Nephron (organoid): ENCODE measurements around the gene PHYHIPL.

Source experiments
- H3K27ac Mint-ChIP-seq, 3 experiments: 2 replicates each; pipeline ENCODE4 v1.8.0; 2020; ENCODE audit warnings: mixed read lengths in 3 of 3, mild to moderate bottlenecking in 2 of 3, moderate library complexity in 1 of 3
- H3K27me3 Mint-ChIP-seq: 2 replicates; pipeline ENCODE4 v1.8.0; 2021; ENCODE audit warnings: low read depth, mild to moderate bottlenecking, moderate library complexity, mixed read lengths
- H3K36me3 Mint-ChIP-seq: 2 replicates; pipeline ENCODE4 v1.8.0; 2020; ENCODE audit warnings: low read depth, mixed read lengths
- H3K4me1 Mint-ChIP-seq: 2 replicates; pipeline ENCODE4 v1.8.0; 2020; ENCODE audit warnings: mixed read lengths
- H3K4me3 Mint-ChIP-seq, 3 experiments: 2 replicates each; pipeline ENCODE4 v1.8.0; 2020; ENCODE audit warnings: mild to moderate bottlenecking in 3 of 3, mixed read lengths in 3 of 3, moderate library complexity in 2 of 3
- H3K9me3 Mint-ChIP-seq: 2 replicates; pipeline ENCODE4 v1.8.0; 2020; ENCODE audit warnings: mixed read lengths
- CTCF ChIP-seq, 3 experiments: fragments of 200-600 bp; sonication (generic); IDR thresholded peaks; one replicate each; pipeline ENCODE4 v1.5.0; 2021; ENCODE audit warnings: antibody characterized with exemption in 3 of 3; ENCODE audit not compliant: unreplicated experiment in 3 of 3

Gene PHYHIPL

GRCh38 chr10:59242991-59243390, 66.5 kb downstream of the PHYHIPL start:
- no peak for TF ChIP-seq CTCF (IDR thresholded peaks at IDR 0.05; ENCODE audit: unreplicated experiment in 3 of 3)
- Mint-ChIP-seq H3K4me1 (peaks cover 9% of the 10 kb centered on the region), H3K4me3 (no peak overlapping the region), H3K27ac (no peak overlapping the region), H3K9me3 (peaks cover 7% of the 10 kb centered on the region), H3K36me3 (peaks cover 49% of the 10 kb centered on the region), H3K27me3 (peaks cover 4% of the 10 kb centered on the region)

- peaks cover 4% of the 10 kb centered on the region for H3K27me3 Mint-ChIP-seq
- peaks cover 48% of the 10 kb centered on the region for H3K36me3 Mint-ChIP-seq
- H3K4me1 Mint-ChIP-seq: peaks cover 9% of the 10 kb centered on the region
- no peak overlapping the region for H3K4me3 Mint-ChIP-seq
- no peak for TF ChIP-seq CTCF (IDR thresholded peaks at IDR 0.05; ENCODE audit: unreplicated experiment in 3 of 3)
- peaks cover 7% of the 10 kb centered on the region for H3K9me3 Mint-ChIP-seq
- no peak overlapping the region for H3K27ac Mint-ChIP-seq
Observed at GRCh38 chr10:59243611-59244195, 67.3 kb downstream of the PHYHIPL start.

GRCh38 chr10:59244871-59245270, 68.4 kb downstream of the PHYHIPL start:
- peaks cover 4% of the 10 kb centered on the region for H3K27me3 Mint-ChIP-seq
- H3K36me3 Mint-ChIP-seq: peaks cover 45% of the 10 kb centered on the region
- H3K27ac Mint-ChIP-seq: no peak overlapping the region
- no peak overlapping the region for H3K4me3 Mint-ChIP-seq
- TF ChIP-seq CTCF (IDR thresholded peaks at IDR 0.05; ENCODE audit: unreplicated experiment in 3 of 3): no peak
- peaks cover 9% of the 10 kb centered on the region for H3K4me1 Mint-ChIP-seq
- H3K9me3 Mint-ChIP-seq: peaks cover 3% of the 10 kb centered on the region

- Mint-ChIP-seq H3K27me3 (peaks cover 4% of the 10 kb centered on the region), H3K9me3 (peaks cover 3% of the 10 kb centered on the region), H3K4me1 (peaks cover 9% of the 10 kb centered on the region), H3K36me3 (peaks cover 48% of the 10 kb centered on the region), H3K27ac (no peak overlapping the region), H3K4me3 (no peak overlapping the region)
- TF ChIP-seq CTCF (IDR thresholded peaks at IDR 0.05; ENCODE audit: unreplicated experiment in 3 of 3): no peak
Observed at GRCh38 chr10:59245686-59246085, 69.2 kb downstream of the PHYHIPL start.

- Mint-ChIP-seq H3K4me1 (no peaks in the 10 kb centered on the region), H3K27me3 (no peaks in the 10 kb centered on the region), H3K27ac (no peak overlapping the region), H3K36me3 (peaks cover 25% of the 10 kb centered on the region), H3K4me3 (no peak overlapping the region), H3K9me3 (no peaks in the 10 kb centered on the region)
- TF ChIP-seq CTCF (IDR thresholded peaks at IDR 0.05; ENCODE audit: unreplicated experiment in 3 of 3): no peak
Observed at GRCh38 chr10:59252491-59252890, 76.0 kb downstream of the PHYHIPL start.

- H3K4me3 Mint-ChIP-seq: no peak overlapping the region
- no peaks in the 10 kb centered on the region for H3K27me3 Mint-ChIP-seq
- H3K36me3 Mint-ChIP-seq: peaks cover 17% of the 10 kb centered on the region
- TF ChIP-seq CTCF (IDR thresholded peaks at IDR 0.05; ENCODE audit: unreplicated experiment in 3 of 3): no peak
- H3K27ac Mint-ChIP-seq: no peak overlapping the region
- H3K4me1 Mint-ChIP-seq: no peaks in the 10 kb centered on the region
- no peaks in the 10 kb centered on the region for H3K9me3 Mint-ChIP-seq
Observed at GRCh38 chr10:59255463-59255862, 79.0 kb downstream of the PHYHIPL start.
